HCT116 (cell line): Measurements from ENCODE around the gene FHIT.

Experiments used
- EZH2phosphoT487 ChIP-seq: fragments of 200-600 bp; IDR thresholded peaks from 2 replicates; pipeline ENCODE4 v1.6.1; 2018; ENCODE audit warnings: antibody characterized with exemption, borderline replicate concordance
- POLR2A ChIP-seq: IDR thresholded peaks from 2 replicates; pipeline ENCODE4 v1.7.0; 2011; ENCODE audit warnings: borderline replicate concordance; ENCODE audit not compliant: insufficient read depth, insufficient read length; ENCODE audit errors: extremely low read depth
- POLR2AphosphoS5 ChIP-seq: IDR thresholded peaks from 2 replicates; pipeline ENCODE4 v1.6.1; 2011; ENCODE audit warnings: mild to moderate bottlenecking, low read depth, low read length, moderate library complexity
- YY1 ChIP-seq: IDR thresholded peaks from 2 replicates; pipeline ENCODE4 v1.6.1; 2011; ENCODE audit warnings: low read length, low read depth, moderate library complexity, mild to moderate bottlenecking; ENCODE audit not compliant: insufficient replicate concordance; ENCODE audit errors: extremely low read depth
- ZNF274 ChIP-seq: fragments of 200-500 bp; sonication (Bioruptor generic); IDR thresholded peaks from 2 replicates; pipeline ENCODE4 v1.6.1; 2014; ENCODE audit warnings: mild to moderate bottlenecking, low read depth, low read length, inconsistent platforms
- TF ChIP-seq, protein P1 (sequence below), 3 experiments: fragments of 200-600 bp in 1 of 3; sonication (generic) in 1 of 3; IDR thresholded peaks in 2 of 3; conservative IDR thresholded peaks in 1 of 3; 2 replicates each; pipeline ENCODE4 v1.5.1; 2012 to 2017; ENCODE audit warnings: low read depth in 2 of 3, low read length in 2 of 3, antibody characterized with exemption in 1 of 3, borderline replicate concordance in 1 of 3, control low read depth in 1 of 3, mild to moderate bottlenecking in 1 of 3, mixed read lengths in 1 of 3, mixed run types in 1 of 3, moderate library complexity in 1 of 3; ENCODE audit not compliant: insufficient read depth in 1 of 3
- TF ChIP-seq, protein P2 (sequence below): IDR thresholded peaks from 2 replicates; pipeline ENCODE4 v1.6.1; 2011; ENCODE audit warnings: mild to moderate bottlenecking, low read length, moderate library complexity; ENCODE audit not compliant: insufficient replicate concordance; ENCODE audit errors: extremely low read depth
- TF ChIP-seq, protein P3 (sequence below): IDR thresholded peaks from 2 replicates; pipeline ENCODE4 v1.6.1; 2012; ENCODE audit warnings: low read depth
- TF ChIP-seq, protein P4 (sequence below): IDR thresholded peaks from 2 replicates; pipeline ENCODE4 v1.6.1; 2012

DNA sequence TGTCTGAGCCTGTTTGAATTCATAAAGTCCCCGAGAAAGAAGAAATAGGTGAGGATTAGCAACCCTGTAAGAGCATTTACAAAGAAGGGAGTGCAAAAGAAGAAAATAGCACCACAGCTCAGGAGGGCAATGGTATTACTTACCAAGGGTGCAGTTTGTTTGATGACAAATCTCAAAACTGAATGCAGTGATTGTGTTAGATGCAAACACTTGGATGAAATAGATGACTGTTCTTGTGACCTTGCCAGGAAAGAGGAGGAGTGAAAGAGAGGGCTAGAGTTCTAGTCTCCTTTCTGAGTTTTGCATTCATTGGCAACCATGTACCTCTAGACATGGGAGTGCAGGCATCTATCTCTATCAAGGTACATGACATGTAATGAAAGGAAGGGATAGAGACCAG is 1170.6 kb downstream of the FHIT start:
- TF ChIP-seq, protein P1, sequence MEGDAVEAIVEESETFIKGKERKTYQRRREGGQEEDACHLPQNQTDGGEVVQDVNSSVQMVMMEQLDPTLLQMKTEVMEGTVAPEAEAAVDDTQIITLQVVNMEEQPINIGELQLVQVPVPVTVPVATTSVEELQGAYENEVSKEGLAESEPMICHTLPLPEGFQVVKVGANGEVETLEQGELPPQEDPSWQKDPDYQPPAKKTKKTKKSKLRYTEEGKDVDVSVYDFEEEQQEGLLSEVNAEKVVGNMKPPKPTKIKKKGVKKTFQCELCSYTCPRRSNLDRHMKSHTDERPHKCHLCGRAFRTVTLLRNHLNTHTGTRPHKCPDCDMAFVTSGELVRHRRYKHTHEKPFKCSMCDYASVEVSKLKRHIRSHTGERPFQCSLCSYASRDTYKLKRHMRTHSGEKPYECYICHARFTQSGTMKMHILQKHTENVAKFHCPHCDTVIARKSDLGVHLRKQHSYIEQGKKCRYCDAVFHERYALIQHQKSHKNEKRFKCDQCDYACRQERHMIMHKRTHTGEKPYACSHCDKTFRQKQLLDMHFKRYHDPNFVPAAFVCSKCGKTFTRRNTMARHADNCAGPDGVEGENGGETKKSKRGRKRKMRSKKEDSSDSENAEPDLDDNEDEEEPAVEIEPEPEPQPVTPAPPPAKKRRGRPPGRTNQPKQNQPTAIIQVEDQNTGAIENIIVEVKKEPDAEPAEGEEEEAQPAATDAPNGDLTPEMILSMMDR (IDR thresholded peaks at IDR 0.05 in 2 of 3, conservative IDR thresholded peaks at IDR 0.05 in 1 of 3; ENCODE audit: borderline replicate concordance in 1 of 3, insufficient read depth in 1 of 3, low read depth in 2 of 3, low read length in 2 of 3): no peak
- TF ChIP-seq POLR2A (no peak), EZH2phosphoT487 (no peak), POLR2AphosphoS5 (no peak), ZNF274 (no peak), YY1 (no peak)
- TF ChIP-seq, protein P2, sequence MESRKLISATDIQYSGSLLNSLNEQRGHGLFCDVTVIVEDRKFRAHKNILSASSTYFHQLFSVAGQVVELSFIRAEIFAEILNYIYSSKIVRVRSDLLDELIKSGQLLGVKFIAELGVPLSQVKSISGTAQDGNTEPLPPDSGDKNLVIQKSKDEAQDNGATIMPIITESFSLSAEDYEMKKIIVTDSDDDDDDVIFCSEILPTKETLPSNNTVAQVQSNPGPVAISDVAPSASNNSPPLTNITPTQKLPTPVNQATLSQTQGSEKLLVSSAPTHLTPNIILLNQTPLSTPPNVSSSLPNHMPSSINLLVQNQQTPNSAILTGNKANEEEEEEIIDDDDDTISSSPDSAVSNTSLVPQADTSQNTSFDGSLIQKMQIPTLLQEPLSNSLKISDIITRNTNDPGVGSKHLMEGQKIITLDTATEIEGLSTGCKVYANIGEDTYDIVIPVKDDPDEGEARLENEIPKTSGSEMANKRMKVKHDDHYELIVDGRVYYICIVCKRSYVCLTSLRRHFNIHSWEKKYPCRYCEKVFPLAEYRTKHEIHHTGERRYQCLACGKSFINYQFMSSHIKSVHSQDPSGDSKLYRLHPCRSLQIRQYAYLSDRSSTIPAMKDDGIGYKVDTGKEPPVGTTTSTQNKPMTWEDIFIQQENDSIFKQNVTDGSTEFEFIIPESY: no peak
- TF ChIP-seq, protein P3, sequence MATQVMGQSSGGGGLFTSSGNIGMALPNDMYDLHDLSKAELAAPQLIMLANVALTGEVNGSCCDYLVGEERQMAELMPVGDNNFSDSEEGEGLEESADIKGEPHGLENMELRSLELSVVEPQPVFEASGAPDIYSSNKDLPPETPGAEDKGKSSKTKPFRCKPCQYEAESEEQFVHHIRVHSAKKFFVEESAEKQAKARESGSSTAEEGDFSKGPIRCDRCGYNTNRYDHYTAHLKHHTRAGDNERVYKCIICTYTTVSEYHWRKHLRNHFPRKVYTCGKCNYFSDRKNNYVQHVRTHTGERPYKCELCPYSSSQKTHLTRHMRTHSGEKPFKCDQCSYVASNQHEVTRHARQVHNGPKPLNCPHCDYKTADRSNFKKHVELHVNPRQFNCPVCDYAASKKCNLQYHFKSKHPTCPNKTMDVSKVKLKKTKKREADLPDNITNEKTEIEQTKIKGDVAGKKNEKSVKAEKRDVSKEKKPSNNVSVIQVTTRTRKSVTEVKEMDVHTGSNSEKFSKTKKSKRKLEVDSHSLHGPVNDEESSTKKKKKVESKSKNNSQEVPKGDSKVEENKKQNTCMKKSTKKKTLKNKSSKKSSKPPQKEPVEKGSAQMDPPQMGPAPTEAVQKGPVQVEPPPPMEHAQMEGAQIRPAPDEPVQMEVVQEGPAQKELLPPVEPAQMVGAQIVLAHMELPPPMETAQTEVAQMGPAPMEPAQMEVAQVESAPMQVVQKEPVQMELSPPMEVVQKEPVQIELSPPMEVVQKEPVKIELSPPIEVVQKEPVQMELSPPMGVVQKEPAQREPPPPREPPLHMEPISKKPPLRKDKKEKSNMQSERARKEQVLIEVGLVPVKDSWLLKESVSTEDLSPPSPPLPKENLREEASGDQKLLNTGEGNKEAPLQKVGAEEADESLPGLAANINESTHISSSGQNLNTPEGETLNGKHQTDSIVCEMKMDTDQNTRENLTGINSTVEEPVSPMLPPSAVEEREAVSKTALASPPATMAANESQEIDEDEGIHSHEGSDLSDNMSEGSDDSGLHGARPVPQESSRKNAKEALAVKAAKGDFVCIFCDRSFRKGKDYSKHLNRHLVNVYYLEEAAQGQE: no peak
- TF ChIP-seq, protein P4, sequence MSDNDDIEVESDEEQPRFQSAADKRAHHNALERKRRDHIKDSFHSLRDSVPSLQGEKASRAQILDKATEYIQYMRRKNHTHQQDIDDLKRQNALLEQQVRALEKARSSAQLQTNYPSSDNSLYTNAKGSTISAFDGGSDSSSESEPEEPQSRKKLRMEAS: no peak
